NCI-H748 (cell line): ENCODE data around the gene OR2K2.
"Not testable (repeated sequence)": the region's sequence is repeated elsewhere in the genome, so short reads cannot be mapped to it uniquely, and the experiment has no call there.

ENCODE experiments used
- DNase-seq: peaks from one replicate; lab custom pipeline; 2025; ENCODE audit not compliant: unreplicated experiment; lab: John Stamatoyannopoulos, UW

Gene OR2K2

GRCh38 chr9:111298731-111299598 lies 31.1 kb downstream of the OR2K2 start:
- DNase-seq: peak; percentile 60

GRCh38 chr9:111298111-111298510 lies 31.9 kb downstream of the OR2K2 start:
- DNase-seq: peak; percentile 48

GRCh38 chr9:111297066-111297824 lies 32.8 kb downstream of the OR2K2 start:
- no peak for DNase-seq

- no peak for DNase-seq
Observed at GRCh38 chr9:111294691-111295451, 35.2 kb downstream of the OR2K2 start.

GRCh38 chr9:111287127-111287526 lies 42.9 kb downstream of the OR2K2 start:
- no peak for DNase-seq

GRCh38 chr9:111284703-111285102 lies 45.3 kb downstream of the OR2K2 start:
- DNase-seq: no peak

- no peak for DNase-seq
Observed at GRCh38 chr9:111282845-111283244, 47.2 kb downstream of the OR2K2 start.

- not testable (repeated sequence) for DNase-seq
Observed at GRCh38 chr9:111280795-111281194, 49.2 kb downstream of the OR2K2 start.
